Measurements from ENCODE around the gene NPHP4. TPM values are rescaled to one million over a fixed set of nuclear protein-coding genes. Genes with fewer than 3 reads are reported as not detected.

Gene NPHP4
- total RNA-seq, 6 experiments from 2014 or later: 1.5 to 6.0 (median 2.0) TPM

DNA sequence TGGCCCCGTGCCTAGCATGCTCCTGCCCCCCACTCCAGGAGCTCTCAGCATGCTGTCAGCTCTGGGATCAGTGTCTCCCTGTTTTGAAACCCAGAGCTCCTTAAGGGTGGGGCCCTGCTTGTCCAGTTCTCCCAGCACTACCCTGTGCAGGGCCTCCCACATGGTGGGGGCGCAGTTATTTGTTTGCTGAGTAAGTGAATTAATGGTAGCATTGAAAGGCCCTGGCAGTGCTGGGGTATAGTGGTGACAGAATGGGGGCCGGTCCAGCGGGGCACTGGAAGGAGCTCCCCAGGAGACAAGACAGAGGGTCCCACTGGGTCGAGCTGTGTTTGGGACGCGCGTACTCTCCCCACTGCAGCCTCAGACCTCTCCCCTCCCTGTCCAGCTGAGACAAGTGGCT is 99.9 kb downstream of the NPHP4 start:
- no CpG with 5 or more reads among the region's 8 CpGs for WGBS (ENCODE audit: insufficient coverage, low coverage, low lambda C conversion rate, missing lambda C conversion rate)
- DNase-seq: peak in 2 of 3 donors; percentile 31 to 37
- Histone ChIP-seq H3K36me3 (no peaks in the 10 kb centered on the region), H3K27ac (no peak overlapping the region), H3K4me1 (no peaks in the 10 kb centered on the region), H3K9me3 (no peaks in the 10 kb centered on the region), H3K4me3 (no peak overlapping the region), H3K27me3 (no peaks in the 10 kb centered on the region)
- no peak for ATAC-seq
- no peak for TF ChIP-seq POLR2A (IDR thresholded peaks at IDR 0.05)
- TF ChIP-seq, protein P1, sequence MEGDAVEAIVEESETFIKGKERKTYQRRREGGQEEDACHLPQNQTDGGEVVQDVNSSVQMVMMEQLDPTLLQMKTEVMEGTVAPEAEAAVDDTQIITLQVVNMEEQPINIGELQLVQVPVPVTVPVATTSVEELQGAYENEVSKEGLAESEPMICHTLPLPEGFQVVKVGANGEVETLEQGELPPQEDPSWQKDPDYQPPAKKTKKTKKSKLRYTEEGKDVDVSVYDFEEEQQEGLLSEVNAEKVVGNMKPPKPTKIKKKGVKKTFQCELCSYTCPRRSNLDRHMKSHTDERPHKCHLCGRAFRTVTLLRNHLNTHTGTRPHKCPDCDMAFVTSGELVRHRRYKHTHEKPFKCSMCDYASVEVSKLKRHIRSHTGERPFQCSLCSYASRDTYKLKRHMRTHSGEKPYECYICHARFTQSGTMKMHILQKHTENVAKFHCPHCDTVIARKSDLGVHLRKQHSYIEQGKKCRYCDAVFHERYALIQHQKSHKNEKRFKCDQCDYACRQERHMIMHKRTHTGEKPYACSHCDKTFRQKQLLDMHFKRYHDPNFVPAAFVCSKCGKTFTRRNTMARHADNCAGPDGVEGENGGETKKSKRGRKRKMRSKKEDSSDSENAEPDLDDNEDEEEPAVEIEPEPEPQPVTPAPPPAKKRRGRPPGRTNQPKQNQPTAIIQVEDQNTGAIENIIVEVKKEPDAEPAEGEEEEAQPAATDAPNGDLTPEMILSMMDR (IDR thresholded peaks at IDR 0.05): no peak
- intact Hi-C loops (cut with DNase I): no loop called here

DNA sequence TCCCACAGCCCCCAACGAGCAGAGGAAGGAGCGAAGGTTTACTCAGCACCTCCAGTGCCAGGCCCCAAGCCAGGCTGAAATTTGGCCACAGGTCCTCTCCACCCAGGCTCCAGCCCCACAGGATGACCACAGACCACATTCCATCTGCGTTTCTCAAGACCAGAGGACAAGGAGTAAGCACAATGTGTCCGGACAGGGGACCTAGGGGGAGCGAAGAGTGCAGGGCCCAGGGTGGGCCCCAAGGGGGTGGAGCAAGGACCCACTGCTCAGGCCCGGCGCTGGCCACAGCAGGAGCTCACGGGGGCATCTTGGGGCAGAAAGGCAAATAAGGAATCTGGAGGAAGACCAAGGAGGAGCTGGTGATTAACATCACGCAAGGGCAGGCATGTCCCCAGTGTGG is 100.5 kb downstream of the NPHP4 start:
- no peaks in the 10 kb centered on the region for H3K36me3 ChIP-seq
- no peak overlapping the region for H3K27ac ChIP-seq
- ATAC-seq (no peak), DNase-seq (peak in 2 of 3 donors; percentile 26 to 40)
- H3K27me3 ChIP-seq: no peaks in the 10 kb centered on the region
- no peaks in the 10 kb centered on the region for H3K4me1 ChIP-seq
- H3K9me3 ChIP-seq: no peaks in the 10 kb centered on the region
- WGBS (ENCODE audit: insufficient coverage, low coverage, low lambda C conversion rate, missing lambda C conversion rate): 86% methylated on average over 5 of the region's 9 CpGs
- TF ChIP-seq, protein P1 (IDR thresholded peaks at IDR 0.05): no peak
- TF ChIP-seq POLR2A (IDR thresholded peaks at IDR 0.05): no peak
- intact Hi-C loops (cut with DNase I): no loop called here
- no peak overlapping the region for H3K4me3 ChIP-seq

DNA sequence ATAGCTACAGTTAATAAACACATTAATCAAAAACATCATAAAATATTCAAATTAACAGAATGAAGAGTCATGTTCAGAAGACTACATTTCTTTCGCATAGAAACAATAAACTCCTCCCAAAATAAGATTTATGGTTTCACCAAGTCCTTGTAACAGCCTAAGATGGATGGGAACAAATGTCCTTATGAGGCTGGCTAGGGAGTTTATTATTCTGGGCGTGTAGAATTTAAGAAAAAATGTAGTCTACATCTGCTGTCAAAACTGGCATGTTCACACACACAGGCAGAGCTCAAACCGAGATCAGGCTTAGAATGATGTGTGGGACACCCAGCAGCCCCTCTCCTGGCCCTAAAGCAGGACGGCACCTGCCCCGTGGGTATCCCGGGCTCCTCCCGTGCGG is 101.1 kb downstream of the NPHP4 start:
- Histone ChIP-seq H3K4me3 (no peak overlapping the region), H3K9me3 (no peaks in the 10 kb centered on the region), H3K27ac (no peak overlapping the region), H3K36me3 (no peaks in the 10 kb centered on the region), H3K27me3 (no peaks in the 10 kb centered on the region), H3K4me1 (no peaks in the 10 kb centered on the region)
- no peak for TF ChIP-seq POLR2A (IDR thresholded peaks at IDR 0.05)
- TF ChIP-seq, protein P1 (IDR thresholded peaks at IDR 0.05): no peak
- 88% methylated on average over 6 of the region's 8 CpGs for WGBS (ENCODE audit: insufficient coverage, low coverage, low lambda C conversion rate, missing lambda C conversion rate)
- ATAC-seq (no peak), DNase-seq (peak in 1 of 3 donors; percentile 23)
- intact Hi-C loops (cut with DNase I): no loop called here

GRCh38 chr1:5890346-5891106 is 101.7 kb downstream of the NPHP4 start:
- intact Hi-C loops (cut with DNase I): no loop called here
- Histone ChIP-seq H3K9me3 (no peaks in the 10 kb centered on the region), H3K4me1 (no peaks in the 10 kb centered on the region), H3K36me3 (no peaks in the 10 kb centered on the region), H3K27me3 (no peaks in the 10 kb centered on the region), H3K4me3 (no peak overlapping the region), H3K27ac (no peak overlapping the region)
- TF ChIP-seq POLR2A (IDR thresholded peaks at IDR 0.05): no peak
- TF ChIP-seq, protein P1 (IDR thresholded peaks at IDR 0.05): no peak
- 82% methylated on average over 21 of the region's 22 CpGs for WGBS (ENCODE audit: insufficient coverage, low coverage, low lambda C conversion rate, missing lambda C conversion rate)
- ATAC-seq (no peak), DNase-seq (peak in 1 of 3 donors; percentile 43)

All from right lobe of liver (tissue), 6 donors.